PC-3 (cell line): ENCODE measurements around the gene TTC28.

ENCODE experiments used
- CTCF ChIP-seq: fragments of 300-600 bp; sonication (generic); conservative IDR thresholded peaks from 2 replicates; pipeline ENCODE4 v1.5.1; 2017; ENCODE audit warnings: antibody characterized with exemption, low read depth, mild to moderate bottlenecking, low read length
- EZH2 ChIP-seq: fragments of 300-600 bp; sonication (generic); IDR thresholded peaks from one replicate; pipeline ENCODE4 v1.6.1; 2017; ENCODE audit warnings: antibody characterized with exemption, mild to moderate bottlenecking, low read length; ENCODE audit not compliant: unreplicated experiment
- EZH2phosphoT487 ChIP-seq: fragments of 300-600 bp; sonication (generic); IDR thresholded peaks from 2 replicates; pipeline ENCODE4 v1.6.1; 2018; ENCODE audit warnings: mild to moderate bottlenecking, antibody characterized with exemption, low read length, borderline replicate concordance

GRCh38 chr22:28706845-28707244 lies 27.2 kb upstream of the TTC28 start:
- TF ChIP-seq CTCF (no peak), EZH2 (no peak), EZH2phosphoT487 (no peak)
